Bronchial epithelial cell (primary cell): ENCODE measurements around the gene NHS. TPM values are rescaled to one million over a fixed set of nuclear protein-coding genes. Genes with fewer than 3 reads are reported as not detected.

Experiments used
- DNase-seq: peaks from one replicate; pipeline ENCODE4 v3.0.0-alpha.2; 2010; ENCODE audit warnings: low read depth
- FAIRE-seq: peaks from 2 replicates; lab custom pipeline; 2011; peaks lifted over from hg19 to GRCh38; lab: Jason Lieb, UNC
- H3K27me3 ChIP-seq: 2 replicates; pipeline ENCODE4 v1.5.1; 2011; ENCODE audit warnings: low read length; ENCODE audit not compliant: control insufficient read depth, insufficient read depth
- H3K36me3 ChIP-seq: 2 replicates; pipeline ENCODE4 v1.5.1; 2011; ENCODE audit warnings: low read length; ENCODE audit not compliant: control insufficient read depth, insufficient read depth
- H3K4me3 ChIP-seq: 2 replicates; pipeline ENCODE4 v1.5.1; 2011; ENCODE audit warnings: mild to moderate bottlenecking, low read depth, low read length, control low read depth
- CTCF ChIP-seq: IDR thresholded peaks from 2 replicates; pipeline ENCODE4 v1.5.1; 2011; ENCODE audit warnings: mild to moderate bottlenecking, moderate library complexity, low read length, control low read depth, inconsistent platforms; ENCODE audit not compliant: insufficient read depth, severe bottlenecking
- total RNA-seq: library from RNA; depleted of rRNA; stranded (reverse); fragments of >200 nt; gene quantifications from 2 replicates; pipeline ENCODE4 v1.2.1, GENCODE V29; 2014

Gene NHS
- total RNA-seq, 1 donor from 2014 or later: 0.79 TPM

GRCh38 chrX:17689971-17690409 is 315.0 kb downstream of the NHS start:
- FAIRE-seq (no peak), DNase-seq (peak; percentile 38)
- peak; percentile 38 for TF ChIP-seq CTCF

GRCh38 chrX:17692709-17693346 is 317.8 kb downstream of the NHS start:
- H3K36me3 ChIP-seq: no peaks in the 10 kb centered on the region
- no peaks in the 10 kb centered on the region for H3K27me3 ChIP-seq
- H3K4me3 ChIP-seq: no peak overlapping the region
- no peak for TF ChIP-seq CTCF
- DNase-seq (peak; percentile 29), FAIRE-seq (no peak)

More at GRCh38 chrX:17689971-17690409, 315.0 kb downstream of the NHS start:
- Histone ChIP-seq H3K27me3 (no peaks in the 10 kb centered on the region), H3K4me3 (no peak overlapping the region), H3K36me3 (no peaks in the 10 kb centered on the region)

GRCh38 chrX:17697191-17697590 is 322.2 kb downstream of the NHS start:
- no peak overlapping the region for H3K4me3 ChIP-seq
- peak; percentile 33 for DNase-seq
- TF ChIP-seq CTCF: no peak
- no peaks in the 10 kb centered on the region for H3K36me3 ChIP-seq
- no peaks in the 10 kb centered on the region for H3K27me3 ChIP-seq
- no peak for FAIRE-seq

GRCh38 chrX:17700976-17701375 is 326.0 kb downstream of the NHS start:
- FAIRE-seq (no peak), DNase-seq (peak; percentile 29)
- Histone ChIP-seq H3K4me3 (no peak overlapping the region), H3K36me3 (no peaks in the 10 kb centered on the region), H3K27me3 (no peaks in the 10 kb centered on the region)
- no peak for TF ChIP-seq CTCF

- H3K4me3 ChIP-seq: no peak overlapping the region
- no peaks in the 10 kb centered on the region for H3K36me3 ChIP-seq
- DNase-seq (no peak), FAIRE-seq (no peak)
- H3K27me3 ChIP-seq: no peaks in the 10 kb centered on the region
- no peak for TF ChIP-seq CTCF
Measured at GRCh38 chrX:17703201-17703600, 328.2 kb downstream of the NHS start.

GRCh38 chrX:17705211-17705610 is 330.2 kb downstream of the NHS start:
- FAIRE-seq: no peak
- Histone ChIP-seq H3K36me3 (no peaks in the 10 kb centered on the region), H3K27me3 (no peaks in the 10 kb centered on the region), H3K4me3 (no peak overlapping the region)
- TF ChIP-seq CTCF: no peak
- DNase-seq: no peak
